K562 (cell line): Measurements from ENCODE around the gene MSRB3. TPM values are rescaled to one million over a fixed set of nuclear protein-coding genes. Genes with fewer than 3 reads are reported as not detected.

Experiments used
- ATAC-seq: fragments of 200-7000 bp; cut with Tn5 transposase; 3 replicates; pipeline ENCODE4 v1.9.1; 2020; ENCODE audit warnings: moderate library complexity
- BruUV-seq: library from RNA; stranded (reverse); fragments of 400-500 nt; replicated peaks from 2 replicates; lab custom pipeline; 2021; lab: Mats Ljungman, UMichigan
- CTCF ChIA-PET: fragments of 300-600 bp; formaldehyde crosslinking; extraction: SDS; loops from one replicate; lab custom pipeline; 2021; ENCODE audit warnings: low intra/inter-chr PET ratio; lab: Yijun Ruan, JAX
- POLR2A ChIA-PET: fragments of 300-600, 350-650 bp; sonication (Branson Sonifier 250); formaldehyde crosslinking; extraction: SDS; loops from one replicate; lab custom pipeline; 2021; ENCODE audit warnings: antibody characterized with exemption, inconsistent platforms; lab: Yijun Ruan, JAX
- DNase-seq, 4 experiments: peaks; one replicate each; pipeline versions ENCODE4 v3.0.0 to v3.0.0-alpha.2; 2011 to 2018; ENCODE audit warnings: low spot score in 3 of 4, mixed read lengths in 3 of 4; ENCODE audit errors: extremely low read depth in 1 of 4
- FAIRE-seq: peaks from 2 replicates; lab custom pipeline; 2011; peaks lifted over from hg19 to GRCh38; lab: Jason Lieb, UNC
- H2AFZ ChIP-seq: 2 replicates; pipeline ENCODE4 v1.6.0; 2011; ENCODE audit warnings: low read depth, low read length, control low read depth, inconsistent platforms
- H3K27ac ChIP-seq: fragments of 200-600 bp; 3 replicates; pipeline ENCODE4 v1.8.0; 2011; ENCODE audit warnings: low read depth, mild to moderate bottlenecking, control low read depth, inconsistent platforms, low read length, moderate library complexity, mixed read lengths; ENCODE audit errors: extremely low read depth
- H3K27me3 ChIP-seq, 2 experiments: fragments of 300-600 bp in 1 of 2; 2 replicates in 1 of 2; 3 replicates in 1 of 2; pipeline versions ENCODE4 v1.6.0 to v1.8.0; 2011; ENCODE audit warnings: inconsistent platforms in 2 of 2, low read length in 2 of 2, mild to moderate bottlenecking in 1 of 2, mixed read lengths in 1 of 2, moderate library complexity in 1 of 2; ENCODE audit not compliant: control insufficient read depth in 2 of 2, insufficient read depth in 2 of 2
- H3K36me3 ChIP-seq: fragments of 300-600 bp; 3 replicates; pipeline ENCODE4 v1.8.0; 2011; ENCODE audit warnings: mild to moderate bottlenecking, low read length, inconsistent platforms; ENCODE audit not compliant: control insufficient read depth, insufficient read depth
- H3K4me1 ChIP-seq, 2 experiments: fragments of 200-600 bp in 1 of 2; replicated peaks in 1 of 2; 2 replicates in 1 of 2; 3 replicates in 1 of 2; pipeline versions ENCODE4 v1.5.1 to v1.8.0; 2011; ENCODE audit warnings: inconsistent platforms in 2 of 2, low read length in 2 of 2, mild to moderate bottlenecking in 1 of 2, mixed read lengths in 1 of 2, moderate library complexity in 1 of 2; ENCODE audit not compliant: control insufficient read depth in 2 of 2, insufficient read depth in 2 of 2
- H3K4me2 ChIP-seq: 2 replicates; pipeline ENCODE4 v1.6.1; 2011; ENCODE audit warnings: low read length, control low read depth, inconsistent platforms, mixed read lengths; ENCODE audit not compliant: insufficient read depth
- H3K4me3 ChIP-seq: fragments of 200-600 bp; sonication (generic), shearing (Covaris generic); 2 replicates; pipeline ENCODE4 v1.5.1; 2016; ENCODE audit warnings: control low read depth, inconsistent platforms
- H3K79me2 ChIP-seq: fragments of 200-600 bp; 3 replicates; pipeline ENCODE4 v1.8.0; 2011; ENCODE audit warnings: low read length, inconsistent platforms; ENCODE audit not compliant: control insufficient read depth, insufficient read depth
- H3K9ac ChIP-seq, 2 experiments: 2 replicates each; pipeline versions ENCODE4 v1.6.0 to v1.6.1; 2011; ENCODE audit warnings: low read depth in 2 of 2, low read length in 2 of 2, control low read depth in 1 of 2, inconsistent platforms in 1 of 2, mild to moderate bottlenecking in 1 of 2, mixed read lengths in 1 of 2; ENCODE audit not compliant: insufficient read depth in 1 of 2
- H3K9me1 ChIP-seq: one replicate; pipeline ENCODE4 v1.6.0; 2011; ENCODE audit warnings: inconsistent platforms, mild to moderate bottlenecking, low read length, moderate library complexity; ENCODE audit not compliant: control insufficient read depth, insufficient read depth
- H3K9me3 ChIP-seq: replicated peaks from 2 replicates; pipeline ENCODE4 v1.5.1; 2011; ENCODE audit warnings: low read depth, low read length, inconsistent platforms; ENCODE audit not compliant: control insufficient read depth, insufficient read depth
- H4K20me1 ChIP-seq: replicated peaks from 2 replicates; pipeline ENCODE4 v1.6.1; 2011; ENCODE audit warnings: low read length, inconsistent platforms, mixed read lengths; ENCODE audit not compliant: control insufficient read depth, insufficient read depth
- E2F5 ChIP-seq: sonication (generic); formaldehyde crosslinking; IDR thresholded peaks from 2 replicates; pipeline ENCODE4 v1.8.0; 2022; ENCODE audit warnings: mild to moderate bottlenecking, missing genetic modification reagents
- E2F8 ChIP-seq: fragments of 450-650 bp; IDR thresholded peaks from 2 replicates; pipeline ENCODE4 v1.7.1; 2018; ENCODE audit warnings: mild to moderate bottlenecking, low read depth; ENCODE audit not compliant: partially characterized antibody
- ELF2 ChIP-seq: fragments of 250-450 bp; sonication (Bioruptor Pico); IDR thresholded peaks from 2 replicates; pipeline ENCODE4 v1.5.0; 2021; ENCODE audit warnings: mild to moderate bottlenecking
- FOXP4 ChIP-seq: sonication (generic); formaldehyde crosslinking; IDR thresholded peaks from 2 replicates; pipeline ENCODE4 v1.8.0; 2022; ENCODE audit warnings: mild to moderate bottlenecking, missing genetic modification reagents, borderline replicate concordance
- SIX5 ChIP-seq, 2 experiments: IDR thresholded peaks; 2 replicates each; pipeline ENCODE4 v1.6.1; 2011; ENCODE audit warnings: low read length in 2 of 2, borderline replicate concordance in 1 of 2, low read depth in 1 of 2, mild to moderate bottlenecking in 1 of 2, moderate library complexity in 1 of 2; ENCODE audit not compliant: insufficient read depth in 1 of 2
- USF1 ChIP-seq: sonication (generic); formaldehyde crosslinking; IDR thresholded peaks from 2 replicates; pipeline ENCODE4 v1.9.0; 2022; ENCODE audit warnings: mild to moderate bottlenecking, missing genetic modification reagents
- ZBTB5 ChIP-seq: fragments of 450-650 bp; IDR thresholded peaks from 2 replicates; pipeline ENCODE4 v1.6.1; 2017; ENCODE audit warnings: antibody characterized with exemption
- ZSCAN29 ChIP-seq: fragments of 450-650 bp; IDR thresholded peaks from 2 replicates; pipeline ENCODE4 v1.6.1; 2017
- in situ Hi-C: fragments of 300-500 bp; cut with MboI; formaldehyde crosslinking; loops from 4 replicates; pipeline ENCODE4 v1.15.0; 2018; ENCODE audit warnings: inconsistent platforms, mixed read lengths
- intact Hi-C: fragments of 100-400 bp; cut with micrococcal nuclease; formaldehyde crosslinking; loops from 2 replicates; pipeline ENCODE4 v1.14.2; 2022
- polyA plus RNA-seq, 8 experiments: library from polyadenylated mRNA; depleted of rRNA in 4 of 8; stranded (reverse) in 5 of 8; unstranded in 3 of 8; fragments of >200 nt; fragmentation: Nextera tagmentation in 2 of 8; fragmentation: Illumina TruSeq in 1 of 8; extraction: Ambion mirVana in 2 of 8; extraction: Trizol in 1 of 8; gene quantifications; 2 replicates each; pipeline versions ENCODE4 v1.2.1 to v1.2.3, GENCODE V29; 2011 to 2014; ENCODE audit warnings: inconsistent platforms in 1 of 8, missing spikeins in 1 of 8
- total RNA-seq, 7 experiments: library from RNA; depleted of rRNA in 6 of 7; stranded (reverse); fragments of >200 nt in 6 of 7; fragmentation: Illumina TruSeq in 2 of 7; extraction: Trizol in 2 of 7; gene quantifications; 2 replicates each; pipeline versions ENCODE4 v1.2.1 to v1.2.3, GENCODE V29; 2011 to 2021; ENCODE audit warnings: low replicate concordance in 1 of 7
- TF ChIP-seq, protein P1 (sequence below), 3 experiments: IDR thresholded peaks in 2 of 3; conservative IDR thresholded peaks in 1 of 3; 2 replicates each; pipeline ENCODE4 v1.5.1; 2011 to 2012; ENCODE audit warnings: low read length in 3 of 3, mild to moderate bottlenecking in 3 of 3, control low read depth in 2 of 3, improper control_type of control experiment in 1 of 3, inconsistent platforms in 1 of 3, low read depth in 1 of 3, mixed read lengths in 1 of 3, moderate library complexity in 1 of 3; ENCODE audit not compliant: insufficient read depth in 2 of 3

Gene MSRB3
- total and polyA plus RNA-seq, 9 of the 15 experiments (the other 6 are each of a cell fraction or from before 2014, with no cell fraction given): 0.04 TPM; not detected in 8

- no peak for TF ChIP-seq SIX5 (IDR thresholded peaks at IDR 0.05; ENCODE audit: borderline replicate concordance in 1 of 2, insufficient read depth in 1 of 2, low read depth in 1 of 2, low read length in 2 of 2)
- TF ChIP-seq, protein P1, sequence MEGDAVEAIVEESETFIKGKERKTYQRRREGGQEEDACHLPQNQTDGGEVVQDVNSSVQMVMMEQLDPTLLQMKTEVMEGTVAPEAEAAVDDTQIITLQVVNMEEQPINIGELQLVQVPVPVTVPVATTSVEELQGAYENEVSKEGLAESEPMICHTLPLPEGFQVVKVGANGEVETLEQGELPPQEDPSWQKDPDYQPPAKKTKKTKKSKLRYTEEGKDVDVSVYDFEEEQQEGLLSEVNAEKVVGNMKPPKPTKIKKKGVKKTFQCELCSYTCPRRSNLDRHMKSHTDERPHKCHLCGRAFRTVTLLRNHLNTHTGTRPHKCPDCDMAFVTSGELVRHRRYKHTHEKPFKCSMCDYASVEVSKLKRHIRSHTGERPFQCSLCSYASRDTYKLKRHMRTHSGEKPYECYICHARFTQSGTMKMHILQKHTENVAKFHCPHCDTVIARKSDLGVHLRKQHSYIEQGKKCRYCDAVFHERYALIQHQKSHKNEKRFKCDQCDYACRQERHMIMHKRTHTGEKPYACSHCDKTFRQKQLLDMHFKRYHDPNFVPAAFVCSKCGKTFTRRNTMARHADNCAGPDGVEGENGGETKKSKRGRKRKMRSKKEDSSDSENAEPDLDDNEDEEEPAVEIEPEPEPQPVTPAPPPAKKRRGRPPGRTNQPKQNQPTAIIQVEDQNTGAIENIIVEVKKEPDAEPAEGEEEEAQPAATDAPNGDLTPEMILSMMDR (IDR thresholded peaks at IDR 0.05 in 2 of 3, conservative IDR thresholded peaks at IDR 0.05 in 1 of 3; ENCODE audit: insufficient read depth in 2 of 3, low read depth in 1 of 3, low read length in 3 of 3): no peak
These were observed 105.8 kb downstream of the MSRB3 start (continued) for GRCh38 chr12:65384240-65384639.

DNA sequence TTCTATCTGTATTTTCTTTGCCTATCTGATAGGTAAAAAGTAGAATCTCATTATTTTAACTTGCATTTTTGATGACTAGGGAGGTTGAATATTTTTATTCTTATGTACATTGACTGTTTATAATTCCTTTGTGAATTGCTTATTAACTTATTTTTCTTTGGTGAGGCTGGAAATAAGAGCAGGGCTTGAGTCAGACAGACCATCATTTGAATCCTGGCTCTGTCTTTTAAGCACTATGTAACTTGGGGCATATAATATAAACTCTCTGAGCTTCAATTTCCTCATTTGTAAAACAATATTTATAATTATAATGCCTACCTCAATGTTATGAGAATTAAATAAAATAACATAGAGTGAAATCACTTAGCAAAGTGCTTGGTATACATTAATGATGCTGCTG, 108.9 kb downstream of the MSRB3 start:
- ATAC-seq: no peak
- DNase-seq: no peak
- Histone ChIP-seq H3K9ac (no peak overlapping the region), H3K9me1 (no peaks in the 10 kb centered on the region), H3K4me2 (no peak overlapping the region), H3K27me3 (no peaks in the 10 kb centered on the region), H3K4me3 (no peak overlapping the region), H3K36me3 (no peaks in the 10 kb centered on the region), H3K79me2 (no peaks in the 10 kb centered on the region), H3K9me3 (no peaks in the 10 kb centered on the region), H3K4me1 (no peaks in the 10 kb centered on the region), H2AFZ (no peak overlapping the region), H4K20me1 (no peaks in the 10 kb centered on the region), H3K27ac (no peak overlapping the region)
- ChIA-PET CTCF (no interaction called here), POLR2A (no interaction called here)
- in situ Hi-C loops: no loop called here
- intact Hi-C loops: no loop called here
- no peak for FAIRE-seq
- BruUV-seq: no TSS peak
- TF ChIP-seq E2F8 (no peak), USF1 (CRISPR knock-in tag) (no peak), FOXP4 (CRISPR knock-in tag) (no peak), E2F5 (no peak), ZSCAN29 (no peak), ZBTB5 (no peak), ELF2 (no peak)
